Dermis microvascular lymphatic vessel endothelial cell (primary cell): Measurements from ENCODE around the gene SGPL1. TPM values are rescaled to one million over a fixed set of nuclear protein-coding genes. Genes with fewer than 3 reads are reported as not detected.

Experiments
- DNase-seq, 2 donors: peaks; one replicate each; pipeline versions ENCODE4 v3.0.0 to v3.0.0-alpha.2; 2010; ENCODE audit warnings: low read depth in 2 of 2
- total RNA-seq: library from RNA; depleted of rRNA; stranded (reverse); fragments of >200 nt; gene quantifications from 2 replicates; pipeline ENCODE4 v1.2.1, GENCODE V29; 2014

SGPL1 gene
- total RNA-seq, 1 donor from 2014 or later, result 9.4 TPM

- DNase-seq, result no peak
Observed at GRCh38 chr10:70905071-70906021, 89.6 kb downstream of the SGPL1 start.

GRCh38 chr10:70906031-70906783, 90.5 kb downstream of the SGPL1 start:
- DNase-seq, result no peak

GRCh38 chr10:70906953-70907636, 91.3 kb downstream of the SGPL1 start:
- DNase-seq, result no peak

GRCh38 chr10:70907637-70908405, 92.1 kb downstream of the SGPL1 start:
- DNase-seq, result no peak

GRCh38 chr10:70908406-70909296, 92.9 kb downstream of the SGPL1 start:
- no peak for DNase-seq

GRCh38 chr10:70909326-70909935, 93.7 kb downstream of the SGPL1 start:
- DNase-seq, result no peak

- DNase-seq, result no peak
Observed at GRCh38 chr10:70910486-70911341, 95.0 kb downstream of the SGPL1 start.

- DNase-seq, result no peak
Observed at GRCh38 chr10:70911386-70911785, 95.6 kb downstream of the SGPL1 start.

GRCh38 chr10:70912556-70912955, 96.8 kb downstream of the SGPL1 start:
- DNase-seq, result no peak

DNA sequence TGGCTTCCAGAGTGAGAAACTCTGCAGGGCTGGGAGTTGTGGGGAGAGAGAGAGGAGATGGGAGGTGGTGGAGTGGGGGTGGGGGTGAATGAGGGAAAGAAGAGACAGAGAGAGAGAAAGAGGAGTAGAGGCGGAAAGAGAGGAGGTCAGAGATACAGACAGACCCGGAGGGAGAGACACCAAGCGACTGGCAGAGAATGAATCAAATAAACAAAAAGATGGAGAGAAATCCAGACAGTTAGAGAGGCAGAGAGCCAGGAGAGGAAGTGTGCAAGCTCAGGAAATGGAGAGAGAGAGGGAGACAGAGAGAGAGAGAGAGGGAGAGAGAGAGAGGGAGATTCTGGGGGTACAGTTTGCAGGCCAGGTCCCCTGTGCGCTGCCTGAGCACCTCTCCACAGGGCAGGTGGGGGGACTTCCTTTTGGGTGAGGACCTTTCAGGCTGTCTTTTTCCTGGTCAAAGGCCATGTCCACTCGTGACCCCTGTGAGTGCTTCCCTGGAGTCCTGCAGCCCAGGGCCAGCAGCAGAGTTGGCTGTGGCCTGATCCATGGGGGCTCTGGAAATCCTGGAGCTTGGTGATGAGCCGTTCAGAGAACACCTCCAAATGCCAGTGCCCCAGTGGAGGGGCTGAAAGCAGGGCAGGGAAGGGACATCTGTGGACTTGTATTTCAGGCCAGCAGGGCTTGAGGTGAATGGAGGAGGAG, 97.6 kb downstream of the SGPL1 start:
- peak; percentile 6 to 16 for DNase-seq

DNA sequence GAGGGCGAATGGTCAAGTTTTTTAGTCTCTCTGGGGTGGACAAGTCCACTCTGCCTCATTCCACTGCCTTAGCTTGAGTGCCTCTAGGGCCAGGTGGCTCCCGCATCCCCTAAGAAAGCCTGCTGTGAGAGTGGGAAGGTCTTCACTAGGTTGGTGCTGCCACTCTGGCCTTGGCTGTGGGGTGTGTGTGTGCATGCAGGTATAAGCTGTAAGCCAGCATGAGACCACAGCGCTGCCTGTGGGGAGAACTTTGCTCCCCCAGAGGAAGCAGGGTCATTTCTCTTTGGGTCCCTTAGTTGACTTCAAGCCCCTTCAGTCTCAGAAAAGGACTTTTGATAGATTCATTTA, 98.1 kb downstream of the SGPL1 start:
- DNase-seq, result no peak

GRCh38 chr10:70914316-70914864, 98.6 kb downstream of the SGPL1 start:
- DNase-seq, result no peak

- no peak for DNase-seq
Observed at GRCh38 chr10:70915206-70915605, 99.5 kb downstream of the SGPL1 start.

DNA sequence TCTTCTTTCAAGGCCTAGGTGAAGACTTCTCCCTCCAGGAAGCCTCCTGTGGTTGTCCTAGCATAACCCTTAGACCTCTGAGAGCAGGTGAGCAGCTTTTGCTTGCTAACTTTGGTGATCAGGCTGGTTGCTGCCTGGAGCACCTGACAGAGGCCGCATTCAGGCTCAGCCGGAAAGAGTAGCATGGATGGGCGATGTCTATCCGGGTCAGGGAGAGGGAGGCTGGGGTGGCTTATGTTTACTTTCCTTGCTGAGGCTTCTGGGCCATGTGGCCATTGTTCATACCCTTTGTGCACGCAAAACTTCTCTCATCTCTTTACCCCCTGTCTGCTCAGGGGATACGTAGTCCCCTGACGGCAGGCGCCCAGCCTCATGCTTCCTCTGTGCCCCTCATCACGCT, 100.1 kb downstream of the SGPL1 start:
- no peak for DNase-seq

- DNase-seq, result no peak
Observed at GRCh38 chr10:70916241-70916640, 100.5 kb downstream of the SGPL1 start.

GRCh38 chr10:70917226-70917625, 101.5 kb downstream of the SGPL1 start:
- DNase-seq, result no peak

- DNase-seq, result no peak
Observed at GRCh38 chr10:70917635-70918034, 101.9 kb downstream of the SGPL1 start.
